OCI-LY7 (cell line): ENCODE measurements around the gene CHEK2.

Experiments
- CTCF ChIP-seq: fragments of 200-600 bp; sonication (generic); conservative IDR thresholded peaks from 2 replicates; pipeline ENCODE4 v1.5.1; 2014; ENCODE audit warnings: mild to moderate bottlenecking, antibody characterized with exemption, low read length, moderate library complexity, mixed read lengths
- EZH2phosphoT487 ChIP-seq: fragments of 200-600 bp; sonication (generic); IDR thresholded peaks from 2 replicates; pipeline ENCODE4 v1.6.1; 2018; ENCODE audit warnings: low read depth, borderline replicate concordance, mild to moderate bottlenecking, mixed run types, antibody characterized with exemption, low read length, moderate library complexity, mixed read lengths

GRCh38 chr22:28670161-28670560 lies 71.5 kb downstream of the CHEK2 start:
- TF ChIP-seq CTCF (no peak), EZH2phosphoT487 (no peak)
